Sigmoid colon (tissue), 7 donors: ENCODE data around the gene SIRT2. TPM values are rescaled to one million over a fixed set of nuclear protein-coding genes. Genes with fewer than 3 reads are reported as not detected.

Experiments used
- DNase-seq: peaks from one replicate; pipeline ENCODE4 v3.0.0-alpha.2; 2019
- H3K27ac ChIP-seq, 4 donors: fragments of 200-600 bp; sonication (generic); one replicate each; pipeline ENCODE4 v1.5.1; 2016 to 2019; ENCODE audit warnings: mild to moderate bottlenecking in 1 of 4
- H3K27me3 ChIP-seq, 3 donors: fragments of 200-600 bp; sonication (generic); one replicate each; pipeline ENCODE4 v1.5.1; 2019; ENCODE audit warnings: mild to moderate bottlenecking in 1 of 3
- H3K36me3 ChIP-seq, 4 donors: fragments of 200-600 bp; sonication (generic); one replicate each; pipeline ENCODE4 v1.5.1; 2016 to 2019
- H3K4me1 ChIP-seq, 4 donors: fragments of 200-600 bp; sonication (generic); one replicate each; pipeline ENCODE4 v1.5.1; 2017 to 2019
- H3K4me3 ChIP-seq, 4 donors: fragments of 200-600 bp; sonication (generic); one replicate each; pipeline ENCODE4 v1.5.1; 2017 to 2019; ENCODE audit warnings: mild to moderate bottlenecking in 2 of 4, moderate library complexity in 1 of 4
- H3K9me3 ChIP-seq, 4 donors: fragments of 200-600 bp in 3 of 4; sonication (generic) in 3 of 4; one replicate each; pipeline versions ENCODE4 v1.5.1 to v1.6.1; 2013 to 2019
- EP300 ChIP-seq, 4 donors: sonication (generic); formaldehyde crosslinking; IDR thresholded peaks; one replicate each; pipeline ENCODE4 v1.6.1; 2017; ENCODE audit warnings: antibody characterized with exemption in 4 of 4
- POLR2A ChIP-seq, 2 donors: fragments of 450-650 bp; IDR thresholded peaks; one replicate each; pipeline ENCODE4 v1.6.1; 2016; ENCODE audit warnings: antibody characterized with exemption in 2 of 2, mild to moderate bottlenecking in 2 of 2, moderate library complexity in 2 of 2
- POLR2AphosphoS5 ChIP-seq, 4 donors: sonication (generic); formaldehyde crosslinking; IDR thresholded peaks; one replicate each; pipeline ENCODE4 v1.6.1; 2017; ENCODE audit warnings: antibody characterized with exemption in 4 of 4
- WGBS, 2 donors: extraction: QIAGEN DNeasy Blood & Tissue Kit; methylation state at CpG; one replicate each; pipeline ENCODE4 v1.1.7; 2013; 5-methylcytosine and 5-hydroxymethylcytosine counted together
- intact Hi-C: fragments of 100-400 bp; cut with DNase I; formaldehyde crosslinking; loops from one replicate; pipeline ENCODE4 v1.15.1; 2023
- polyA plus RNA-seq, 3 donors: library from polyadenylated mRNA; stranded (reverse); fragments of 200-250 nt; gene quantifications; one replicate each; pipeline ENCODE4 v1.2.3, GENCODE V29; 2013
- total RNA-seq, 4 donors: library from RNA; depleted of rRNA; stranded (reverse); fragments of >200 nt; gene quantifications; one replicate each; pipeline ENCODE4 v1.1.0, GENCODE V29; 2016
- TF ChIP-seq, protein P1 (sequence below), 4 experiments: fragments of 450-650 bp in 3 of 4; fragments of 200-600 bp in 1 of 4; IDR thresholded peaks; one replicate each; pipeline ENCODE4 v1.5.1; 2016 to 2019; ENCODE audit warnings: antibody characterized with exemption in 4 of 4, mild to moderate bottlenecking in 3 of 4, moderate library complexity in 2 of 4
- donor health status: healthy with polysubstance abuse.
- donor health status: Bipolar disorder and iron deficiency.
- donor health status: healthy.

The SIRT2 gene
- total and polyA plus RNA-seq, 7 donors = 36.2 to 92.7 (median 65.5) TPM

DNA sequence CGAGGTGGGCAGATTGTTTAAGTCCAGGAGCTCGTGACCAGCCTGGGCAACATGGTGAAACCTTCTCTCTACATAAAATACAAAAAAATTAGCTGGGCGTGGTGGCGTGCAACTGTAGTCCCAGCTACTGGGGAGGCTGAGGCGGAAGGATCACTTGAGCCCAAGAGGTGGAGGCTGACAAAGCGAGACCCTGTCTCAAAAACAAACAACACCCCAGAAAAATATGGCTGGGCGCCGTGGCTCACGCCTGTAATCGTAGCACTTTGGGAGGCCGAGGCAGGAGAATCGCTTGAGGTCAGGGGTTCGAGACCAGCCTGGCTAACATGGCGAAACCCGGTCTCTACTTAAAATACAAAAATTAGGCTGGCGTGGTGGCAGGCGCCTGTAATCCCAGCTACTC lies 46.2 kb downstream of the SIRT2 start:
- 86 to 92% methylated on average over 17 of the region's 17 CpGs for WGBS, 2 donors
- TF ChIP-seq EP300 (IDR thresholded peaks at IDR 0.05) = no peak
- TF ChIP-seq, protein P1, sequence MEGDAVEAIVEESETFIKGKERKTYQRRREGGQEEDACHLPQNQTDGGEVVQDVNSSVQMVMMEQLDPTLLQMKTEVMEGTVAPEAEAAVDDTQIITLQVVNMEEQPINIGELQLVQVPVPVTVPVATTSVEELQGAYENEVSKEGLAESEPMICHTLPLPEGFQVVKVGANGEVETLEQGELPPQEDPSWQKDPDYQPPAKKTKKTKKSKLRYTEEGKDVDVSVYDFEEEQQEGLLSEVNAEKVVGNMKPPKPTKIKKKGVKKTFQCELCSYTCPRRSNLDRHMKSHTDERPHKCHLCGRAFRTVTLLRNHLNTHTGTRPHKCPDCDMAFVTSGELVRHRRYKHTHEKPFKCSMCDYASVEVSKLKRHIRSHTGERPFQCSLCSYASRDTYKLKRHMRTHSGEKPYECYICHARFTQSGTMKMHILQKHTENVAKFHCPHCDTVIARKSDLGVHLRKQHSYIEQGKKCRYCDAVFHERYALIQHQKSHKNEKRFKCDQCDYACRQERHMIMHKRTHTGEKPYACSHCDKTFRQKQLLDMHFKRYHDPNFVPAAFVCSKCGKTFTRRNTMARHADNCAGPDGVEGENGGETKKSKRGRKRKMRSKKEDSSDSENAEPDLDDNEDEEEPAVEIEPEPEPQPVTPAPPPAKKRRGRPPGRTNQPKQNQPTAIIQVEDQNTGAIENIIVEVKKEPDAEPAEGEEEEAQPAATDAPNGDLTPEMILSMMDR (IDR thresholded peaks at IDR 0.05) = no peak
- TF ChIP-seq POLR2AphosphoS5 (IDR thresholded peaks at IDR 0.05) = no peak
- H3K4me1 ChIP-seq = peaks cover 0 to 26% (median 22%) of the 10 kb centered on the region in 4 donors
- DNase-seq = no peak
- intact Hi-C loops = loop anchor here (2.0 to 5.0 kb wide), 2 partner anchors 16 to 206 kb away; partner anchors contain the start of gene ACTN4
- peak overlapping the region; percentile 97 to 100 (median 99) for H3K27ac ChIP-seq
- no peaks in the 10 kb centered on the region for H3K9me3 ChIP-seq
- H3K4me3 ChIP-seq = peak overlapping the region in 2 of 4 donors; percentile 88 to 94
- H3K36me3 ChIP-seq = no peaks in the 10 kb centered on the region
- H3K27me3 ChIP-seq = no peaks in the 10 kb centered on the region

- H3K4me1 ChIP-seq = peaks cover 0 to 34% (median 30%) of the 10 kb centered on the region in 4 donors
- 1 to 2% methylated on average over 52 of the region's 52 CpGs for WGBS, 2 donors
- peak overlapping the region; percentile 97 to 100 (median 99) for H3K27ac ChIP-seq
- DNase-seq = peak; percentile 85
- H3K27me3 ChIP-seq = no peaks in the 10 kb centered on the region
- peaks cover 0 to 3% (median under 1%) of the 10 kb centered on the region in 4 donors for H3K36me3 ChIP-seq
- no peaks in the 10 kb centered on the region for H3K9me3 ChIP-seq
- intact Hi-C loops = loop anchor here (1.0 to 5.0 kb wide), 3 partner anchors 16 to 205 kb away; partner anchors contain the start of genes ACTN4, NFKBIB and SIRT2
- H3K4me3 ChIP-seq = peak overlapping the region; percentile 85 to 96 (median 91)
- TF ChIP-seq, protein P1 (IDR thresholded peaks at IDR 0.05) = no peak
- TF ChIP-seq POLR2A (IDR thresholded peaks at IDR 0.05) (peak in 1 of 2 donors; percentile 7), EP300 (IDR thresholded peaks at IDR 0.05) (no peak), POLR2AphosphoS5 (IDR thresholded peaks at IDR 0.05) (peak in 3 of 4 donors; percentile 27 to 50 (median 37))
Observed at GRCh38 chr19:38852231-38853044, 47.0 kb downstream of the SIRT2 start.

DNA sequence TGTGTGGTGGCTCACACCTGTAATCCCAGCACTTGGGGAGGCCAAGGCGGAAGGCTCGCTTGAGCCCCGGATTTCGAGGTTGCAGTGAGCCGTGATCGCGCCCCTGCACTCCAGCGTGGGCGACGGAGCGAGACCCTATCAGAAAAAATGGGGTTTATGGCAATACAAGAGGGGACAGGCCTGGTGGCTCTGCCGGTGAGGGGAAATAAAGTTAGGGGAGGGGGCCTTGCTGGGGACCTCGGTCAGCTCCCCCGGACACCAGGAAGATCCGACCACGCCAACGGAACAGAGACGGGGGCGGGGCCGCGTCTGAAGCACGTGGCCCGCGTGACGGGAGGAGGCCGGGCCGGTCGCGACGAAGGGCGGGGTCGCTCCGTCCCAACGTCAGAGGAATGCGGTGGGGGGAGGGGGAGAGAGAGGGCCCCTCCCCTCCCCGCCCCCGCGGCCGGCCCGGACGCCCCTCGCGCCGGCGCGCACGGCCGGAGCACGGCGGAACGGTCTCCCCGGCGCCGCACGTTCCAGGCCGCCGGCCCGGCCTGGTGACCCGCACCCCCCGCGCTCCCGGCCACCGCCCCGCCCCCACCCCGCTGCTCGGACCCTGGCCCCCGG lies 47.7 kb downstream of the SIRT2 start:
- Histone ChIP-seq H3K27ac (peak overlapping the region; percentile 97 to 100 (median 99)), H3K4me3 (peak overlapping the region; percentile 85 to 96 (median 91)), H3K36me3 (peaks cover 4 to 10% (median 8%) of the 10 kb centered on the region in 4 donors), H3K9me3 (no peaks in the 10 kb centered on the region), H3K4me1 (peaks cover 0 to 41% (median 37%) of the 10 kb centered on the region in 4 donors), H3K27me3 (no peaks in the 10 kb centered on the region)
- peak; percentile 98 for DNase-seq
- intact Hi-C loops = loop anchor here (1.0 to 5.0 kb wide), 3 partner anchors 17 to 204 kb away; partner anchors contain the start of genes ACTN4, NFKBIB and SIRT2
- WGBS, 2 donors = 1 to 2% methylated on average over 62 to 67 of the region's 67 CpGs
- TF ChIP-seq EP300 (IDR thresholded peaks at IDR 0.05) (peak in 2 of 4 donors; percentile 42 to 87), POLR2A (IDR thresholded peaks at IDR 0.05) (peak; percentile 60 to 78), POLR2AphosphoS5 (IDR thresholded peaks at IDR 0.05) (peak; percentile 82 to 97 (median 94))
- TF ChIP-seq, protein P1 (IDR thresholded peaks at IDR 0.05) = no peak

GRCh38 chr19:38850976-38851621 lies 48.3 kb downstream of the SIRT2 start:
- Histone ChIP-seq H3K9me3 (no peaks in the 10 kb centered on the region), H3K4me3 (peak overlapping the region; percentile 36 to 96 (median 91)), H3K27me3 (no peaks in the 10 kb centered on the region), H3K4me1 (peaks cover 0 to 48% (median 43%) of the 10 kb centered on the region in 4 donors), H3K36me3 (peaks cover 10 to 17% (median 14%) of the 10 kb centered on the region in 4 donors), H3K27ac (peak overlapping the region; percentile 97 to 100 (median 99))
- intact Hi-C loops = loop anchor here (5.0 kb wide), 1 partner anchor 204 kb away; the partner anchor contains the start of gene ACTN4
- 1% methylated on average over 40 of the region's 40 CpGs for WGBS, 2 donors
- TF ChIP-seq, protein P1 (IDR thresholded peaks at IDR 0.05) = no peak
- no peak for TF ChIP-seq POLR2A (IDR thresholded peaks at IDR 0.05)
- TF ChIP-seq POLR2AphosphoS5 (IDR thresholded peaks at IDR 0.05) = no peak
- no peak for TF ChIP-seq EP300 (IDR thresholded peaks at IDR 0.05)
- peak; percentile 80 for DNase-seq
